LNCAP (cell line): ENCODE measurements around the gene TAF7.

Source experiments
- CTCF ChIP-seq: fragments of 450-650 bp; IDR thresholded peaks from 2 replicates; pipeline ENCODE4 v1.5.1; 2017; ENCODE audit warnings: mild to moderate bottlenecking

Gene TAF7

GRCh38 chr5:141356950-141357349 lies 36.4 kb upstream of the TAF7 start:
- no peak for TF ChIP-seq CTCF

- no peak for TF ChIP-seq CTCF
These were observed 35.5 kb upstream of the TAF7 start for GRCh38 chr5:141356133-141356532.

GRCh38 chr5:141355641-141356040 lies 35.1 kb upstream of the TAF7 start:
- no peak for TF ChIP-seq CTCF

- TF ChIP-seq CTCF: no peak; the same call in 1 of the 2 replicates
These were observed 34.4 kb upstream of the TAF7 start, which contains the start of gene PCDHGA4 for GRCh38 chr5:141354900-141355469. TSS of gene PCDHGA4 (plus strand) at chr5:141355021. CDS start at chr5:141355108, 87 bp downstream.

- TF ChIP-seq CTCF: no peak
These were observed 31.0 kb upstream of the TAF7 start for GRCh38 chr5:141351591-141351990.

GRCh38 chr5:141349917-141350619 lies 29.5 kb upstream of the TAF7 start, which contains the start of gene PCDHGB1:
TSS of gene PCDHGB1 (plus strand) at chr5:141350099. CDS start at chr5:141350261, 162 bp downstream.
- peak; percentile 88 for TF ChIP-seq CTCF

- TF ChIP-seq CTCF: no peak
These were observed 24.7 kb upstream of the TAF7 start for GRCh38 chr5:141345327-141345726.
